NCI-H2107 treated with DMSO at 0.1 percent for 48 hours (cell line): ENCODE measurements around the gene ADAMTS12.
"Not testable (repeated sequence)": the region's sequence is repeated elsewhere in the genome, so short reads cannot be mapped to it uniquely, and the experiment has no call there.

Source experiments
- DNase-seq: peaks from one replicate; lab custom pipeline; 2025; ENCODE audit not compliant: unreplicated experiment; lab: John Stamatoyannopoulos, UW

ADAMTS12 gene

GRCh38 chr5:33914844-33915243 lies 23.1 kb upstream of the ADAMTS12 start:
- DNase-seq = not testable (repeated sequence)

GRCh38 chr5:33906248-33906647 lies 14.5 kb upstream of the ADAMTS12 start:
- not testable (repeated sequence) for DNase-seq

- no peak for DNase-seq
These were observed 13.6 kb upstream of the ADAMTS12 start for GRCh38 chr5:33905381-33905780.

GRCh38 chr5:33903118-33903517 lies 11.3 kb upstream of the ADAMTS12 start:
- no peak for DNase-seq

GRCh38 chr5:33901156-33901555 lies 9.4 kb upstream of the ADAMTS12 start:
- no peak for DNase-seq

GRCh38 chr5:33894566-33894965 lies 2.8 kb upstream of the ADAMTS12 start:
- DNase-seq = no peak

- no peak for DNase-seq
These were observed 889 bp upstream of the ADAMTS12 start for GRCh38 chr5:33892620-33893137.

GRCh38 chr5:33891446-33891787 lies 373 bp downstream of the ADAMTS12 start:
- DNase-seq = no peak

- no peak for DNase-seq
These were observed 1.4 kb downstream of the ADAMTS12 start for GRCh38 chr5:33890131-33891032.

GRCh38 chr5:33888587-33888986 lies 3.2 kb downstream of the ADAMTS12 start:
- DNase-seq = no peak

- no peak for DNase-seq
These were observed 4.5 kb downstream of the ADAMTS12 start for GRCh38 chr5:33887268-33887667.

- DNase-seq = no peak
These were observed 5.5 kb downstream of the ADAMTS12 start for GRCh38 chr5:33886283-33886682.

- no peak for DNase-seq
These were observed 6.1 kb downstream of the ADAMTS12 start for GRCh38 chr5:33885679-33886078.

GRCh38 chr5:33883482-33883881 lies 8.3 kb downstream of the ADAMTS12 start:
- DNase-seq = no peak

GRCh38 chr5:33880319-33880718 lies 11.5 kb downstream of the ADAMTS12 start:
- no peak for DNase-seq

- no peak for DNase-seq
These were observed 14.3 kb downstream of the ADAMTS12 start for GRCh38 chr5:33877449-33877848.

GRCh38 chr5:33867241-33867640 lies 24.5 kb downstream of the ADAMTS12 start:
- no peak for DNase-seq

- DNase-seq = not testable (repeated sequence)
These were observed 32.6 kb downstream of the ADAMTS12 start for GRCh38 chr5:33859177-33859576.

GRCh38 chr5:33857037-33857436 lies 34.8 kb downstream of the ADAMTS12 start:
- no peak for DNase-seq

GRCh38 chr5:33855396-33855795 lies 36.4 kb downstream of the ADAMTS12 start:
- DNase-seq = no peak

- no peak for DNase-seq
These were observed 37.0 kb downstream of the ADAMTS12 start for GRCh38 chr5:33854733-33855151.

GRCh38 chr5:33852837-33853236 lies 39.0 kb downstream of the ADAMTS12 start:
- no peak for DNase-seq

GRCh38 chr5:33852319-33852718 lies 39.5 kb downstream of the ADAMTS12 start:
- no peak for DNase-seq
